ENCODE measurements around the gene RHOB.

RHOB gene

GRCh38 chr2:20483194-20483895 is 36.5 kb downstream of the RHOB start:
- TF ChIP-seq ZFX (IDR thresholded peaks at IDR 0.05) (no peak), CTCF (conservative IDR thresholded peaks at IDR 0.05) (no peak)
- no peak overlapping the region for H3K27ac ChIP-seq

GRCh38 chr2:20484034-20484617 is 37.3 kb downstream of the RHOB start:
- no peak overlapping the region for H3K27ac ChIP-seq
- TF ChIP-seq CTCF (conservative IDR thresholded peaks at IDR 0.05) (no peak), ZFX (IDR thresholded peaks at IDR 0.05) (no peak)

- no peak for TF ChIP-seq CTCF (conservative IDR thresholded peaks at IDR 0.05)
- no peak for TF ChIP-seq ZFX (IDR thresholded peaks at IDR 0.05)
- H3K27ac ChIP-seq: no peak overlapping the region
These were observed 38.1 kb downstream of the RHOB start for GRCh38 chr2:20484810-20485611.

GRCh38 chr2:20485612-20486388 is 38.9 kb downstream of the RHOB start:
- no peak overlapping the region for H3K27ac ChIP-seq
- TF ChIP-seq CTCF (conservative IDR thresholded peaks at IDR 0.05): no peak
- TF ChIP-seq ZFX (IDR thresholded peaks at IDR 0.05): no peak

GRCh38 chr2:20486571-20486970 is 39.7 kb downstream of the RHOB start:
- H3K27ac ChIP-seq: no peak overlapping the region
- TF ChIP-seq ZFX (IDR thresholded peaks at IDR 0.05) (no peak), CTCF (conservative IDR thresholded peaks at IDR 0.05) (no peak)

- H3K27ac ChIP-seq: no peak overlapping the region
- TF ChIP-seq ZFX (IDR thresholded peaks at IDR 0.05) (no peak), CTCF (conservative IDR thresholded peaks at IDR 0.05) (no peak)
These were observed 40.1 kb downstream of the RHOB start for GRCh38 chr2:20487030-20487391.

Measured in C4-2B (cell line).